ENCODE results near the gene VTI1B.
"Not testable (repeated sequence)": the region's sequence is repeated elsewhere in the genome, so short reads cannot be mapped to it uniquely, and the experiment has no call there.

Gene VTI1B, protein sequence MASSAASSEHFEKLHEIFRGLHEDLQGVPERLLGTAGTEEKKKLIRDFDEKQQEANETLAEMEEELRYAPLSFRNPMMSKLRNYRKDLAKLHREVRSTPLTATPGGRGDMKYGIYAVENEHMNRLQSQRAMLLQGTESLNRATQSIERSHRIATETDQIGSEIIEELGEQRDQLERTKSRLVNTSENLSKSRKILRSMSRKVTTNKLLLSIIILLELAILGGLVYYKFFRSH

DNA sequence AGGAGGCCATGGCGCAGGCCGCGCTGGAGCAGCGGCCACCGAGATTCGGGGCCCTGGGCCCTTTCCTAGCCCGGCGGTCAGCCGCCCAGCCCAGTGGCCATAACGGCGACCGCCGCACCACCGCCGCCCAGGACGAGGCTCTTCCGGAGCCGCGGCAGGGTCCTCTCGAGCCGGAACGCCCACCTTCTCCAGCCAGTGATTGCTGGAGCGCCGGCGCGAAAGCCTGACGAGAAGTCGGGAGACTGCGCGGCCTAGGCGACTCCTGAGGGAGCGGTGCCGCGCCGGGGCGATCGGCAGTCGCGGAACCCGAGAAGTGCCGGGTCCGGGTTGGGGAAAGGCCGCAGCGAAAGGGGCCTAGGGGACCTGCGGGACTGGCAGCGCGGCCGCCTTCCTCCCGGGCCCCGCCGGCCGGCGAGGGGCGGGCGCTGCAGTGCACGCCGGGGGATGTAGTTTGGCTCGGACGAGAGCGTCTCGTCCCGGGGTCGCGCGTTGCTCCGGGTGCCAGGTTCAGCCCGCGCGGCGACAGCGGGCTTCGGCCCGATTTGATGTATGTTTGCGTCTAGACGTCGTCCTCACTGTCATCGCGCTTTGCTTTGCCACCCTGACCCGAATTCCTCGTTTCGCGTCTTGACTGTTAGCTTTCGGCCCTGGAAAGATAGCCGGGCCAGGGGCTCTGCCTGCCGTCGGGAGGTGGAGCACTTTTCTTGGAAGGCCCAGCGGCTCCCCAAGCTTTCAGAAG, at the start of gene VTI1B:
VTI1B (minus strand) TSS at position 153 of the 739 bp plus-strand sequence; CDS start at position 10, 143 bp downstream.
- peak; percentile 52 for DNase-seq (ENCODE audit: low read depth)

DNA sequence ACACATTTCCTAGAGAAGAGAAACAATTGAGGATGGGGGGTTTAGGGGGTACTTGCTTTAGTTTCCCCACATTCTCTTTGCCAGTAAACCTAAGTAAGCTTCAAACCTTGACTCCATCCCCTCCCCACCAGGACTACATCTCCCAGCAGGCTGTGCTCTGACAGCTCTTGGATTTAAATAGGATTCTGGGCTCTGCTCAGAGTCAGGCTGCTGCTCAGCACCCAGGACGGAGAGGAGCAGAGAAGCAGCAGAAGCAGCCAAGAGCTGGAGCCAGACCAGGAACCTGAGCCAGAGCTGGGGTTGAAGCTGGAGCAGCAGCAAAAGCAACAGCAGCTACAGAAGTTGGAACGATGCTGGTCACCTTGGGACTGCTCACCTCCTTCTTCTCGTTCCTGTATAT, 47.9 kb upstream of the VTI1B start:
- DNase-seq (ENCODE audit: low read depth), result no peak

GRCh38 chr14:67721875-67722274, 47.4 kb upstream of the VTI1B start:
- no peak for DNase-seq (ENCODE audit: low read depth)

DNA sequence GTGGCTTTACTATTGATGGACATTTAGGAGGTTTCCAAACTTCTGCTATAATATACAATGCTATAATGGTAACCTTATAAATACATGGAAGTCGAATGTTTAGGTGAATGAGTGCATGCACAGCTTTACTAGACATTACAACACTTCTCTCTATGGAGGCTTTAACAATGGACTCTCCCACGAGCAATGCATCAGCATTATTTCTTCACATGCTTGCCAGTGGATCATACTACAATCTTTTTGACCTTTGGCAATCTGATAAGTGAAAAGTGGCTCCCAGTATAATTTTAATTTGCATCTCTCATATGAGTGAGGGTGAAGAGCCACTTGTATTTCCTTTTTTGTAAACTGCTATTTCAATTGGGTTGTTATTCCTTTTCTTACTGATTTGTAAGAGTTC, 45.4 kb upstream of the VTI1B start:
- DNase-seq (ENCODE audit: low read depth), result no peak

DNA sequence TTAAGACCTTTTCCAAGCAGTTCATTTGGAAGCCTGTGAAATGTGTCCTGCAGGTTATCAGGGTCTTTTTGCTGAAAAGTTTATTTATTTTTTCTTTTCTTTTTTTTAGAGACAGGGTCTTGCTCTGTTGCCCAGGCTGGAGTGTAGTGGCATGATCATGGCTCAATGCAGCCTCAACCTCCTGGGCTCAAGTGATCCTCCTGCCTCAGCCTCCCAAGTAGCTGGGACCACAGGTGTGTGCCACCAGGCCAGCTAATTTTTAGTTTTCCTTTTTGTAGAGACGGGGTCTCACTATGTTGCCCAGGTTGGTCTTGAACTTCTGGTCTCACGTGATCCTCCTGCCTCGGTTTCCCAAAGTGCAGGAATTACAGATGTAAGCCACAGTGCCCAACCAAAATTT, 45.0 kb upstream of the VTI1B start:
- not testable (repeated sequence) for DNase-seq (ENCODE audit: low read depth)

DNA sequence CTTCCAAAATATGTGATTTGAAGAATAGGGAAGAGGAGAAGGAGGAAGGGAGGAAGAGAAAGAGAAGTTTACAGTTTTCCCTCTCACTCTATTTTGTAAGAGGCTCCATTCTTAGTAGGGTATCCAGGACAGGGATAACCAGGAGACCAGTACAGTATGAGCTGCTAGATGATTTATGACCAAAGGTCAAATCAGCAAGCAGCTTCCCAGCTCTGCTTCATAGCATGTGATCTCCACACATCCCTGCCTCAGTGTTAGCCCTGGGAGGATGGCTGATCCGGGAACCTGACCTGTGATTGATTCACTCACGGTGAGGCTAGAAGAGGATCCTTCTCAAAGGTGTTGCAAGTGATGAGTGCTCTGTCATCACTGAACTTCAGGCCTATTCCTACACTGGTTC, 43.8 kb upstream of the VTI1B start:
- no peak for DNase-seq (ENCODE audit: low read depth)

GRCh38 chr14:67717048-67717447, 42.6 kb upstream of the VTI1B start:
- no peak for DNase-seq (ENCODE audit: low read depth)

DNA sequence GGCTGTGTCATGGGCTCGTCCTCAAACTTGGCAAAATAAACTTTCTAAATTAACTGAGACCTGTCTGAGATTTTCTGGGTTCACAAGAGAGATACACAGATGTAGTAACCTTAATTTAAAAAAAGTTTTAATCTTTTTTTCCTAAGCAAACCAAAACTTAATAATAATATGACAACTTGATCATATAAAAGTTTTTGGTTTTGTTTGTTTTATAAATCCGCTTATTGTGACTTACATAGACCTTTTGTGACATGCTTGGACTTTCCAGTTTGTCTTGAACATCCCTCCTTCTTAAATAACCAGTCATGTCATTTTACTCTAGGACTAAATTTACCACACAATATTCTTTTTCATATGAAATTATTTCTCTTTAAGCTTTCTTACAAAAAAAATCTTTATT, 35.8 kb upstream of the VTI1B start:
- DNase-seq (ENCODE audit: low read depth), result no peak

GRCh38 chr14:67709796-67710195, 35.4 kb upstream of the VTI1B start:
- DNase-seq (ENCODE audit: low read depth), result not testable (repeated sequence)

- not testable (repeated sequence) for DNase-seq (ENCODE audit: low read depth)
These were observed 34.9 kb upstream of the VTI1B start for GRCh38 chr14:67709346-67709745.

GRCh38 chr14:67705211-67705610, 30.8 kb upstream of the VTI1B start:
- no peak for DNase-seq (ENCODE audit: low read depth)

DNA sequence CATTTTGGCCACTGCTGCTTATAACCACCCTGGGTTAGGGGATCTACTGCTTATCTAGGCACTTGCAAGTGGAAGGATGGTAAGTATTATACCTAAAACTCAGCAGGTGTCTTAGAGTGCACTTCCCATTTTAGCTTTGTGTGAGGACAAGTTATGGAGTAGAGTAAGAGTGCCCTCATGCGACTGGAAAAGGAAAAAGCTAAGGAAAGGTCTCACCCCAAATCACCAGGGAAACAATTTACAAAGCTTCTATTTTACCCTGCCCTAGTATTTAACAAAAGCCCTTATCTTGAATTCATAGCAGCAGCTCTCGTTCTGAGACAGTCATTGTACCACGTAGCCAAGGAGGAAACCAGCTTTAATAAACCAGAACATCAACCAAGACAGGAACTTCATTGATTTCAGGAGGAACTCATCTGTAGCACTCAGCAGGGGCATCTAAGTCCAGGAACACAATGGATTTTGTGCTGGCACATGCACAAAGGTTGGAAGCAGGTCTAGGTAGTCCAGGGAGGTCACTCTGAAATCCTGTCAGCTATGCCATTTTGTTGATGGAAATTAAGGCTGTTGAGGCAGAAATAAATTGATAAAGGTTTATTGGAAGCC, 30.2 kb upstream of the VTI1B start:
- no peak for DNase-seq (ENCODE audit: low read depth)

DNA sequence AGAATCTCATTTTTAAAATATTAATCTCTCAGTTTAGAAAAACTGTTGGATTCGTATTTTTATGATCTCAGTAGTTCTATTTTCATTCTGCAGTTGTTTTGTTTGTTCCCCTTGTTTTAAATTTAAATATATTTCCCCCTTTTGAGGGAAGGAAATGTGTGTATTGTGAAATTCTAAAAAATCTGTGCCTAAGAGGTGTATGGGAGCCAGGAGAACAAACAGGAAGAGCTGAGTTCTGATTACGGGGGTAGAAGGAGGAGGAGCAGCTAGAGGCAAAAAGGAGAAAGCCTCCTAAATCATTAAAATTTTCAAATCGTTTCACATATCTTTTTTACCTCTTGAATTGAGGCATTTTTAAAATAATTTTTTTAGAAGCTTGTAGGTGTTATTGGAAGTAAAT, 29.6 kb upstream of the VTI1B start:
- DNase-seq (ENCODE audit: low read depth), result no peak

- DNase-seq (ENCODE audit: low read depth), result not testable (repeated sequence)
These were observed 27.1 kb upstream of the VTI1B start, which contains the start of gene RDH12 for GRCh38 chr14:67701492-67701891. Gene RDH12 (plus strand): TSS chr14:67701886. CDS start chr14:67722643, 20,757 bp downstream.

GRCh38 chr14:67698179-67698578, 23.7 kb upstream of the VTI1B start:
- DNase-seq (ENCODE audit: low read depth), result no peak

GRCh38 chr14:67697006-67697405, 22.6 kb upstream of the VTI1B start:
- no peak for DNase-seq (ENCODE audit: low read depth)

DNA sequence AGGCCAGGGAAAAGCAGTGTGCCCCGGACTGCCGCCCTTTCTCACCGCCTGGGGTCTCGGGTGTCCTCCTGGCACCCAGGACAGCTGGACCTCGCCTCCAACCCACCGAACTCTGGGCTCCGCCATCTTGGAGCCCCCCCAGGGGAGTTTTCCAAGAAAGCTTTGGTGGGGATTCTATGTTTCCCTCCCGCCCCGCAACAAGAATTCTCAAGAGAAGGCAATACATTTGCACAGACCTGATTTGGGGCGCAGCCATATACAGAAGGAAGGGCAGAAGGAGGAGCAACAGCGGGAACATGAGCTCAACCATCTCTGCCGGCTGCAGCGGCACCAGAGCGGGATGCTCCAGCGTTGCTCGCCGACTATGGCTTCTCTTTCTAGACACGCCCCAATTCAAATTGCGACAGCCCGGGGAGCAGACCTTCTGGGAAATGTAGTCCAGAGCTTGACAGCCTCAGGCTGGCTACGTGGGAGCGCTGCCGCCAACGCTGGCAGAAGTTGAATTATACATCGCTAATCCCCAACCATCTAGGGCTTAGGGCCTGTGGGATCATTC, 21.0 kb upstream of the VTI1B start, which contains the start of gene RDH11:
RDH11 (minus strand) TSS at position 371 of the 556 bp plus-strand sequence; CDS start at position 310, 61 bp downstream.
- peak; percentile 54 for DNase-seq (ENCODE audit: low read depth)

DNA sequence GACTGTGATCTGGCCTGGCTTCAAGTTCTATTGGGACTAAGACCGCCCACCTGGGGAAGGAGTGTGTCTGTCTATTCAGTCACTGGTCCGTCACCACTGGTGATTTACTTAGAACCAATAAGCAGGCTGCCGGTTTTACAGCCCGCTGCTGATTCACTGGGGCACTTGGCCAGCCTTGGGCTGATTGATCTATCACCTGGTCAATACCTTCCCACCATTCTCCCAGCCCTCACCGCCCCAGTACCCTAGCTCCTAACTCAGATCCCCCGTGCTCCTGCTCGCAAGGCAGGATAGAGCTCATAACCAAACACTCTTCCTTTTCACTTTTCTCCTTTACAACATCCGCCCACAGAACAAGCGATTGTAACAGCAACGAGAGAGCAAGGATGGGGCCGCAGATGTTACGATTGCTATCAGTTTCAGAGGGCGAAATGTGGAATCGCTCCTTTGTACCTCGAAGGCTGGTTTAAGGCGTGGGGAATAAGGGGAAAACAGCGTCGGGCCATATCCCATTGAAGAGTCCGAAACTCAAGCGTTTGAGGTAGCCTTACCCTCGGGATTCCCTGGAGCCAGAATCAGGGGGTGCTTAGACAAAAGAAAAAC, 20.5 kb upstream of the VTI1B start:
- DNase-seq (ENCODE audit: low read depth), result peak; percentile 15

DNA sequence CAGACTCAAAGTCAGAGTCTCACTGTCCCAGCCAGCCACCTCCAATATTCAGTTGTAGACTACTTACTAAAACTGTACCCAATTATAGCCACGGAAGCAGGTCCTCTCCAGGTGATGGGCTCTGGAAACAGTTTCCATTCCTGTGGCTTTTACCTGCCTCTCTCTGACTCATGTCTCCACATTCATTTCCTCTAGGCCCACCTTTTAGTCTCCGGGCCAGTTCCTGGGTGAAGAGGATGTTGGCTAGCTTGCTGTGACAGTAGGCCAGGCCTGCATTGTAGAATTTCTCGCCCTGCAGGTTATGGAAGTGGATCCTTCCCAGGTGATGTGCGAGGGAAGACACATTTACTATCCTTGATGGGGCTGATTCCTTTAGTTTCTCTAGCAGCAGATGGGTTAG, 15.6 kb upstream of the VTI1B start:
- DNase-seq (ENCODE audit: low read depth), result no peak

- no peak for DNase-seq (ENCODE audit: low read depth)
These were observed 9.4 kb upstream of the VTI1B start for GRCh38 chr14:67683842-67684241.

- no peak for DNase-seq (ENCODE audit: low read depth)
These were observed 6.5 kb upstream of the VTI1B start for GRCh38 chr14:67680941-67681340.

GRCh38 chr14:67680121-67680602, 5.7 kb upstream of the VTI1B start:
- no peak for DNase-seq (ENCODE audit: low read depth)

All from stimulated activated CD8-positive, alpha-beta memory T cell treated with anti-CD3 and anti-CD28 coated beads, Interleukin-15, amount 100 ng/mL, for 1 hour (primary cell).